ENCODE measurements around the gene KCNG1.

KCNG1 gene

GRCh38 chr20:50992733-50993457, 30.0 kb downstream of the KCNG1 start:
- in situ Hi-C loops (cut with MboI; ENCODE audit: low sequenced_read_pairs) = loop anchor here (10.0 to 25.0 kb wide), 2 partner anchors 322 to 619 kb away; no protein-coding TSS in a partner anchor

- in situ Hi-C loops (cut with MboI; ENCODE audit: low sequenced_read_pairs) = loop anchor here (10.0 to 25.0 kb wide), 2 partner anchors 322 to 620 kb away; no protein-coding TSS in a partner anchor
These were observed 30.6 kb downstream of the KCNG1 start for GRCh38 chr20:50992336-50992732.

- in situ Hi-C loops (cut with MboI; ENCODE audit: low sequenced_read_pairs) = loop anchor here (10.0 to 25.0 kb wide), 2 partner anchors 324 to 621 kb away; no protein-coding TSS in a partner anchor
These were observed 31.8 kb downstream of the KCNG1 start for GRCh38 chr20:50991076-50991475.

- in situ Hi-C loops (cut with MboI; ENCODE audit: low sequenced_read_pairs) = loop anchor here (25.0 kb wide), 1 partner anchor 625 kb away; no protein-coding TSS in a partner anchor
These were observed 35.3 kb downstream of the KCNG1 start for GRCh38 chr20:50987493-50988210.

GRCh38 chr20:50983321-50983720, 39.6 kb downstream of the KCNG1 start:
- in situ Hi-C loops (cut with MboI; ENCODE audit: low sequenced_read_pairs) = loop anchor here (25.0 kb wide), 1 partner anchor 629 kb away; no protein-coding TSS in a partner anchor

GRCh38 chr20:50982363-50982762, 40.5 kb downstream of the KCNG1 start:
- in situ Hi-C loops (cut with MboI; ENCODE audit: low sequenced_read_pairs) = loop anchor here (25.0 kb wide), 1 partner anchor 630 kb away; no protein-coding TSS in a partner anchor

- in situ Hi-C loops (cut with MboI; ENCODE audit: low sequenced_read_pairs) = loop anchor here (25.0 kb wide), 1 partner anchor 631 kb away; no protein-coding TSS in a partner anchor
These were observed 41.2 kb downstream of the KCNG1 start for GRCh38 chr20:50981714-50982048.

GRCh38 chr20:50980851-50981713, 41.8 kb downstream of the KCNG1 start:
- in situ Hi-C loops (cut with MboI; ENCODE audit: low sequenced_read_pairs) = loop anchor here (25.0 kb wide), 1 partner anchor 631 kb away; no protein-coding TSS in a partner anchor

GRCh38 chr20:50980071-50980681, 42.7 kb downstream of the KCNG1 start:
- in situ Hi-C loops (cut with MboI; ENCODE audit: low sequenced_read_pairs) = loop anchor here (25.0 kb wide), 1 partner anchor 632 kb away; no protein-coding TSS in a partner anchor

- in situ Hi-C loops (cut with MboI; ENCODE audit: low sequenced_read_pairs) = loop anchor here (25.0 kb wide), 1 partner anchor 634 kb away; no protein-coding TSS in a partner anchor
These were observed 44.4 kb downstream of the KCNG1 start for GRCh38 chr20:50978533-50978932.

- in situ Hi-C loops (cut with MboI; ENCODE audit: low sequenced_read_pairs) = loop anchor here (25.0 kb wide), 1 partner anchor 635 kb away; no protein-coding TSS in a partner anchor
These were observed 45.6 kb downstream of the KCNG1 start for GRCh38 chr20:50977066-50978021.

GRCh38 chr20:50975701-50976330, 47.1 kb downstream of the KCNG1 start:
- in situ Hi-C loops (cut with MboI; ENCODE audit: low sequenced_read_pairs) = loop anchor here (25.0 kb wide), 1 partner anchor 636 kb away; no protein-coding TSS in a partner anchor

- in situ Hi-C loops (cut with MboI; ENCODE audit: low sequenced_read_pairs) = no loop called here
These were observed 53.0 kb downstream of the KCNG1 start for GRCh38 chr20:50969912-50970311.

- in situ Hi-C loops (cut with MboI; ENCODE audit: low sequenced_read_pairs) = no loop called here
These were observed 53.5 kb downstream of the KCNG1 start for GRCh38 chr20:50969435-50969834.

GRCh38 chr20:50968289-50968688, 54.6 kb downstream of the KCNG1 start:
- in situ Hi-C loops (cut with MboI; ENCODE audit: low sequenced_read_pairs) = no loop called here

- in situ Hi-C loops (cut with MboI; ENCODE audit: low sequenced_read_pairs) = no loop called here
These were observed 55.3 kb downstream of the KCNG1 start for GRCh38 chr20:50967586-50967985.

GRCh38 chr20:50959543-50960126, 63.3 kb downstream of the KCNG1 start:
- in situ Hi-C loops (cut with MboI; ENCODE audit: low sequenced_read_pairs) = no loop called here

Measured in HL-60/S4 treated with retinoic acid at 250 ng/mL for 4 days and 3 days (cell line).